Muscle layer of duodenum (tissue), 2 donors: ENCODE data around the gene CDCA3.
"Not testable (repeated sequence)": the region's sequence is repeated elsewhere in the genome, so short reads cannot be mapped to it uniquely, and the experiment has no call there.

ENCODE experiments used
- H3K27ac ChIP-seq: one replicate; pipeline ENCODE4 v1.7.0; 2013; ENCODE audit warnings: mild to moderate bottlenecking, low read length
- H3K27me3 ChIP-seq: one replicate; pipeline ENCODE4 v1.7.0; 2013; ENCODE audit warnings: low read depth, mild to moderate bottlenecking, control low read depth, low read length
- H3K36me3 ChIP-seq, 2 donors: one replicate each; pipeline ENCODE4 v1.7.0; 2013; ENCODE audit warnings: low read length in 2 of 2, control low read depth in 1 of 2, mild to moderate bottlenecking in 1 of 2; ENCODE audit not compliant: insufficient read depth in 2 of 2, control insufficient read depth in 1 of 2
- H3K4me1 ChIP-seq, 2 donors: one replicate each; pipeline ENCODE4 v1.7.0; 2013; ENCODE audit warnings: low read length in 2 of 2, mild to moderate bottlenecking in 2 of 2, control low read depth in 1 of 2, moderate library complexity in 1 of 2; ENCODE audit not compliant: insufficient read depth in 2 of 2, control insufficient read depth in 1 of 2
- H3K4me3 ChIP-seq, 2 donors: one replicate each; pipeline ENCODE4 v1.7.0; 2013; ENCODE audit warnings: low read length in 2 of 2, low read depth in 1 of 2, mild to moderate bottlenecking in 1 of 2
- H3K9me3 ChIP-seq, 2 donors: one replicate each; pipeline ENCODE4 v1.7.0; 2013; ENCODE audit warnings: low read length in 2 of 2, control low read depth in 1 of 2, mild to moderate bottlenecking in 1 of 2; ENCODE audit not compliant: control insufficient read depth in 1 of 2
- donor health status: healthy.

Gene CDCA3

GRCh38 chr12:6871052-6871957 is 20.2 kb upstream of the CDCA3 start:
- Histone ChIP-seq H3K9me3 (no peaks in the 10 kb centered on the region), H3K27ac (no peak overlapping the region), H3K27me3 (no peaks in the 10 kb centered on the region), H3K4me3 (peak overlapping the region; percentile 86 to 97), H3K36me3 (peaks cover 10 to 11% of the 10 kb centered on the region in 2 donors), H3K4me1 (peaks cover 19 to 48% of the 10 kb centered on the region in 2 donors)

- H3K4me3 ChIP-seq, H3K27me3 ChIP-seq, H3K27ac ChIP-seq, H3K9me3 ChIP-seq: not testable (repeated sequence)
- peaks cover 15 to 19% of the 10 kb centered on the region in 2 donors for H3K36me3 ChIP-seq
- H3K4me1 ChIP-seq = peaks cover 19 to 48% of the 10 kb centered on the region in 2 donors
Measured at GRCh38 chr12:6870304-6870703, 19.2 kb upstream of the CDCA3 start.

- Histone ChIP-seq H3K4me3 (peak overlapping the region; percentile 81 to 84), H3K9me3 (no peaks in the 10 kb centered on the region), H3K27me3 (no peaks in the 10 kb centered on the region), H3K36me3 (peaks cover 15 to 28% of the 10 kb centered on the region in 2 donors), H3K27ac (peak overlapping the region; percentile 93), H3K4me1 (peaks cover 19 to 47% of the 10 kb centered on the region in 2 donors)
Measured at GRCh38 chr12:6869049-6870021, 18.2 kb upstream of the CDCA3 start.

- Histone ChIP-seq H3K4me3 (peak overlapping the region; percentile 81 to 84), H3K27me3 (no peaks in the 10 kb centered on the region), H3K9me3 (no peaks in the 10 kb centered on the region), H3K4me1 (peaks cover 19 to 45% of the 10 kb centered on the region in 2 donors), H3K27ac (peak overlapping the region; percentile 93), H3K36me3 (peaks cover 19 to 37% of the 10 kb centered on the region in 2 donors)
Measured at GRCh38 chr12:6868211-6869048, 17.3 kb upstream of the CDCA3 start.

- Histone ChIP-seq H3K27ac (peak within 1 kb of the TSS; percentile 93), H3K4me3 (peak within 1 kb of the TSS; percentile 81 to 84), H3K36me3 (peaks cover 25 to 45% of the 10 kb centered on the region in 2 donors), H3K9me3 (no peaks in the 10 kb centered on the region), H3K4me1 (peaks cover 19 to 44% of the 10 kb centered on the region in 2 donors), H3K27me3 (no peaks in the 10 kb centered on the region)
Measured at GRCh38 chr12:6867413-6868210, 16.5 kb upstream of the CDCA3 start, which contains the start of gene TPI1. Gene TPI1 (plus strand): TSS chr12:6867531. CDS start chr12:6867567, 36 bp downstream.

- peaks cover 32 to 52% of the 10 kb centered on the region in 2 donors for H3K36me3 ChIP-seq
- H3K4me1 ChIP-seq = peaks cover 16 to 37% of the 10 kb centered on the region in 2 donors
- H3K27ac ChIP-seq = peak overlapping the region; percentile 82
- H3K27me3 ChIP-seq = no peaks in the 10 kb centered on the region
- no peaks in the 10 kb centered on the region for H3K9me3 ChIP-seq
- peak overlapping the region; percentile 55 to 81 for H3K4me3 ChIP-seq
Measured at GRCh38 chr12:6866920-6867412, 15.9 kb upstream of the CDCA3 start.

GRCh38 chr12:6866163-6866919 is 15.3 kb upstream of the CDCA3 start:
- no peaks in the 10 kb centered on the region for H3K9me3 ChIP-seq
- peaks cover 10 to 31% of the 10 kb centered on the region in 2 donors for H3K4me1 ChIP-seq
- no peaks in the 10 kb centered on the region for H3K27me3 ChIP-seq
- H3K4me3 ChIP-seq = peak overlapping the region; percentile 55 to 81
- H3K36me3 ChIP-seq = peaks cover 38 to 58% of the 10 kb centered on the region in 2 donors
- peak overlapping the region; percentile 82 for H3K27ac ChIP-seq

- H3K27me3 ChIP-seq, H3K27ac ChIP-seq, H3K4me3 ChIP-seq, H3K9me3 ChIP-seq: not testable (repeated sequence)
- H3K4me1 ChIP-seq = peaks cover 9 to 27% of the 10 kb centered on the region in 2 donors
- peaks cover 42 to 59% of the 10 kb centered on the region in 2 donors for H3K36me3 ChIP-seq
Measured at GRCh38 chr12:6865307-6865706, 14.2 kb upstream of the CDCA3 start.

GRCh38 chr12:6863586-6864321 is 12.7 kb upstream of the CDCA3 start:
- no peak overlapping the region for H3K4me3 ChIP-seq
- peaks cover 46 to 73% of the 10 kb centered on the region in 2 donors for H3K36me3 ChIP-seq
- no peaks in the 10 kb centered on the region for H3K9me3 ChIP-seq
- H3K27ac ChIP-seq = no peak overlapping the region
- peaks cover 6 to 12% of the 10 kb centered on the region in 2 donors for H3K4me1 ChIP-seq
- H3K27me3 ChIP-seq = no peaks in the 10 kb centered on the region
